Measurements from ENCODE around the gene MEGF11.

The MEGF11 gene

GRCh38 chr15:66215811-66216210 lies 37.7 kb downstream of the MEGF11 start:
- no peak for DNase-seq (ENCODE audit: low spot score)

- DNase-seq (ENCODE audit: low spot score) = no peak
Observed at GRCh38 chr15:66214246-66214645, 39.3 kb downstream of the MEGF11 start.

GRCh38 chr15:66212563-66212921 lies 41.0 kb downstream of the MEGF11 start:
- no peak for DNase-seq (ENCODE audit: low spot score)

- DNase-seq (ENCODE audit: low spot score) = no peak
Observed at GRCh38 chr15:66211670-66212562, 41.6 kb downstream of the MEGF11 start.

- no peak for DNase-seq (ENCODE audit: low spot score)
Observed at GRCh38 chr15:66210684-66211083, 42.9 kb downstream of the MEGF11 start.

GRCh38 chr15:66198757-66199156 lies 54.8 kb downstream of the MEGF11 start:
- DNase-seq (ENCODE audit: low spot score) = no peak

- DNase-seq (ENCODE audit: low spot score) = no peak
Observed at GRCh38 chr15:66196602-66197001, 56.9 kb downstream of the MEGF11 start.

- DNase-seq (ENCODE audit: low spot score) = no peak
Observed at GRCh38 chr15:66195621-66196230, 57.8 kb downstream of the MEGF11 start.

- DNase-seq (ENCODE audit: low spot score) = no peak
Observed at GRCh38 chr15:66193066-66193465, 60.5 kb downstream of the MEGF11 start.

- DNase-seq (ENCODE audit: low spot score) = no peak
Observed at GRCh38 chr15:66190746-66191145, 62.8 kb downstream of the MEGF11 start.

GRCh38 chr15:66189291-66189690 lies 64.3 kb downstream of the MEGF11 start:
- DNase-seq (ENCODE audit: low spot score) = no peak

- no peak for DNase-seq (ENCODE audit: low spot score)
Observed at GRCh38 chr15:66188464-66188863, 65.1 kb downstream of the MEGF11 start.

- DNase-seq (ENCODE audit: low spot score) = no peak
Observed at GRCh38 chr15:66187271-66187670, 66.3 kb downstream of the MEGF11 start.

GRCh38 chr15:66186049-66186825 lies 67.3 kb downstream of the MEGF11 start:
- DNase-seq (ENCODE audit: low spot score) = no peak

- DNase-seq (ENCODE audit: low spot score) = no peak
Observed at GRCh38 chr15:66184936-66185790, 68.4 kb downstream of the MEGF11 start.

- DNase-seq (ENCODE audit: low spot score) = no peak
Observed at GRCh38 chr15:66184492-66184891, 69.1 kb downstream of the MEGF11 start.

GRCh38 chr15:66180531-66181097 lies 72.9 kb downstream of the MEGF11 start:
- DNase-seq (ENCODE audit: low spot score) = no peak

GRCh38 chr15:66178531-66178910 lies 75.0 kb downstream of the MEGF11 start:
- no peak for DNase-seq (ENCODE audit: low spot score)

GRCh38 chr15:66172324-66172980 lies 81.1 kb downstream of the MEGF11 start:
- DNase-seq (ENCODE audit: low spot score) = no peak

- no peak for DNase-seq (ENCODE audit: low spot score)
Observed at GRCh38 chr15:66171841-66172240, 81.7 kb downstream of the MEGF11 start.

GRCh38 chr15:66170716-66171115 lies 82.8 kb downstream of the MEGF11 start:
- DNase-seq (ENCODE audit: low spot score) = no peak

Data from hematopoietic multipotent progenitor cell treated with erythropoietin and hydrocortisone succinate and interleukin-3 and kit ligand, for 17 days (in vitro differentiated cells).